GM12878 (cell line): ENCODE measurements around the gene FOXP1. TPM values are rescaled to one million over a fixed set of nuclear protein-coding genes. Genes with fewer than 3 reads are reported as not detected.

Experiments used
- ATAC-seq: fragments of 200-7000 bp; cut with Tn5 transposase; 3 replicates; pipeline ENCODE4 v1.9.1; 2020; ENCODE audit warnings: mild to moderate bottlenecking, moderate library complexity
- BruUV-seq: library from RNA; stranded (reverse); fragments of 400-500 nt; replicated peaks from 2 replicates; lab custom pipeline; 2021; lab: Mats Ljungman, UMichigan
- CTCF ChIA-PET: fragments of 300-600 bp; sonication (Branson Sonifier 250); formaldehyde crosslinking; extraction: SDS; loops from one replicate; lab custom pipeline; 2021; ENCODE audit warnings: inconsistent platforms; lab: Yijun Ruan, JAX
- POLR2A ChIA-PET: fragments of 350-600 bp; formaldehyde crosslinking; extraction: SDS; loops from one replicate; lab custom pipeline; 2021; ENCODE audit warnings: inconsistent platforms; lab: Charles Lee
- RAD21 ChIA-PET: fragments of 300-600 bp; sonication (Branson Sonifier 250); formaldehyde crosslinking; loops from one replicate; lab custom pipeline; 2023; ENCODE audit warnings: antibody characterized with exemption; ENCODE audit not compliant: unreplicated experiment; lab: Charles Lee
- SMC1A ChIA-PET: fragments of 300-600 bp; sonication (Branson Sonifier 250); formaldehyde crosslinking; loops from one replicate; lab custom pipeline; 2023; ENCODE audit not compliant: unreplicated experiment, uncharacterized antibody; lab: Charles Lee
- DNase-seq: peaks from one replicate; pipeline ENCODE4 v3.0.0-alpha.2; 2011; ENCODE audit warnings: low read depth, low spot score
- FAIRE-seq: peaks from 3 replicates; lab custom pipeline; 2011; peaks lifted over from hg19 to GRCh38; lab: Jason Lieb, UNC
- H2AFZ ChIP-seq: 2 replicates; pipeline ENCODE4 v1.6.0; 2011; ENCODE audit warnings: low read depth, low read length, control low read depth; ENCODE audit not compliant: control insufficient read depth
- H3K27ac ChIP-seq: 2 replicates; pipeline ENCODE4 v1.5.1; 2011; ENCODE audit warnings: control low read depth; ENCODE audit not compliant: control insufficient read depth, insufficient read depth
- H3K27me3 ChIP-seq, 2 experiments: replicated peaks in 1 of 2; 2 replicates each; pipeline versions ENCODE4 v1.6.0 to v1.6.1; 2011; ENCODE audit warnings: low read length in 1 of 2; ENCODE audit not compliant: control insufficient read depth in 2 of 2, insufficient read depth in 2 of 2
- H3K36me3 ChIP-seq, 2 experiments: 2 replicates each; pipeline ENCODE4 v1.5.1; 2011; ENCODE audit warnings: low read length in 1 of 2; ENCODE audit not compliant: control insufficient read depth in 2 of 2, insufficient read depth in 2 of 2
- H3K4me1 ChIP-seq: 2 replicates; pipeline ENCODE4 v1.6.1; 2011; ENCODE audit warnings: mild to moderate bottlenecking, low read length, moderate library complexity, mixed read lengths; ENCODE audit not compliant: control insufficient read depth, insufficient read depth
- H3K4me2 ChIP-seq: 2 replicates; pipeline ENCODE4 v1.6.0; 2011; ENCODE audit warnings: control low read depth; ENCODE audit not compliant: control insufficient read depth, insufficient read depth
- H3K4me3 ChIP-seq: fragments of 200-600 bp; sonication (generic); 2 replicates; pipeline ENCODE4 v1.5.1; 2016
- H3K79me2 ChIP-seq: 2 replicates; pipeline ENCODE4 v1.6.0; 2011; ENCODE audit warnings: low read length; ENCODE audit not compliant: control insufficient read depth, insufficient read depth
- H3K9ac ChIP-seq: 2 replicates; pipeline ENCODE4 v1.8.0; 2011; ENCODE audit warnings: low read length, control low read depth, mixed read lengths; ENCODE audit not compliant: control insufficient read depth, insufficient read depth
- H3K9me3 ChIP-seq: replicated peaks from 3 replicates; pipeline ENCODE4 v1.5.1; 2011; ENCODE audit warnings: mild to moderate bottlenecking, low read length; ENCODE audit not compliant: control insufficient read depth, insufficient read depth
- H4K20me1 ChIP-seq: 2 replicates; pipeline ENCODE4 v1.6.0; 2011; ENCODE audit not compliant: control insufficient read depth, insufficient read depth
- CREM ChIP-seq: IDR thresholded peaks from 2 replicates; pipeline ENCODE4 v1.6.1; 2014; ENCODE audit warnings: antibody characterized with exemption, low read depth
- DPF2 ChIP-seq: fragments of 450-650 bp; IDR thresholded peaks from 2 replicates; pipeline ENCODE4 v1.6.1; 2017; ENCODE audit warnings: mild to moderate bottlenecking
- LARP7 ChIP-seq: fragments of 450-650 bp; IDR thresholded peaks from 2 replicates; pipeline ENCODE4 v1.6.1; 2017; ENCODE audit warnings: mild to moderate bottlenecking
- MEF2B ChIP-seq: fragments of 450-650 bp; IDR thresholded peaks from 2 replicates; pipeline ENCODE4 v1.6.1; 2018; ENCODE audit warnings: mild to moderate bottlenecking, moderate library complexity; ENCODE audit not compliant: partially characterized antibody, poor library complexity, severe bottlenecking
- MXI1 ChIP-seq: fragments of 150-350 bp; IDR thresholded peaks from 2 replicates; pipeline ENCODE4 v1.6.1; 2011; ENCODE audit warnings: low read depth, mild to moderate bottlenecking, inconsistent platforms, low read length, improper control_type of control experiment
- NBN ChIP-seq: fragments of 450-650 bp; IDR thresholded peaks from 2 replicates; pipeline ENCODE4 v1.6.1; 2016
- NFXL1 ChIP-seq: fragments of 450-650 bp; IDR thresholded peaks from 2 replicates; pipeline ENCODE4 v1.6.1; 2017; ENCODE audit warnings: antibody characterized with exemption, mild to moderate bottlenecking, borderline replicate concordance
- NR2C1 ChIP-seq: fragments of 450-650 bp; IDR thresholded peaks from 2 replicates; pipeline ENCODE4 v1.6.1; 2017; ENCODE audit warnings: antibody characterized with exemption, mild to moderate bottlenecking, moderate library complexity
- NR2C2 ChIP-seq: IDR thresholded peaks from 2 replicates; pipeline ENCODE4 v1.6.1; 2011; ENCODE audit warnings: borderline replicate concordance, low read depth; ENCODE audit not compliant: control insufficient read depth, insufficient read length
- PML ChIP-seq: IDR thresholded peaks from 2 replicates; pipeline ENCODE4 v1.6.1; 2012; ENCODE audit warnings: low read length, inconsistent platforms
- POLR2AphosphoS2 ChIP-seq: IDR thresholded peaks from 2 replicates; pipeline ENCODE4 v1.6.1; 2011; ENCODE audit warnings: low read depth, mild to moderate bottlenecking, low read length, improper control_type of control experiment, moderate library complexity
- POLR2AphosphoS5 ChIP-seq: IDR thresholded peaks from 2 replicates; pipeline ENCODE4 v1.6.1; 2011; ENCODE audit warnings: mild to moderate bottlenecking, low read length, inconsistent platforms
- RAD21 ChIP-seq: IDR thresholded peaks from 2 replicates; pipeline ENCODE4 v1.6.1; 2011; ENCODE audit warnings: mild to moderate bottlenecking, low read depth, low read length, moderate library complexity; ENCODE audit not compliant: insufficient read depth
- SREBF1 ChIP-seq: IDR thresholded peaks from 2 replicates; pipeline ENCODE4 v1.6.1; 2012; ENCODE audit warnings: mild to moderate bottlenecking, low read length
- SRF ChIP-seq, 2 experiments: IDR thresholded peaks; 2 replicates each; pipeline ENCODE4 v1.6.1; 2011; ENCODE audit warnings: low read depth in 2 of 2, low read length in 2 of 2, mild to moderate bottlenecking in 1 of 2, moderate library complexity in 1 of 2
- TARDBP ChIP-seq: IDR thresholded peaks from 2 replicates; pipeline ENCODE4 v1.6.1; 2016; ENCODE audit warnings: borderline replicate concordance
- WGBS: methylation state at CpG from one replicate; pipeline ENCODE4 v1.1.6; 2016; ENCODE audit warnings: low lambda C conversion rate; ENCODE audit not compliant: insufficient replicate concordance, insufficient coverage; ENCODE audit errors: missing lambda C conversion rate; 5-methylcytosine and 5-hydroxymethylcytosine counted together
- in situ Hi-C: fragments of 300-500 bp; cut with MboI; formaldehyde crosslinking; loops from 9 replicates; pipeline ENCODE4 v1.14.3; 2018; ENCODE audit warnings: mixed read lengths
- intact Hi-C: fragments of 100-400 bp; cut with micrococcal nuclease; formaldehyde crosslinking; loops from one replicate; pipeline ENCODE4 v1.14.2; 2022; ENCODE audit not compliant: unreplicated experiment
- polyA plus RNA-seq, 11 experiments: library from polyadenylated mRNA; depleted of rRNA in 4 of 11; unstranded in 6 of 11; stranded (reverse) in 5 of 11; fragments of >200 nt; fragmentation: Nextera tagmentation in 4 of 11; fragmentation: Illumina TruSeq in 1 of 11; extraction: Ambion mirVana in 4 of 11; extraction: Trizol in 1 of 11; gene quantifications; 1 replicate in 1 of 11; 2 replicates in 10 of 11; pipeline versions ENCODE4 v1.2.1 to v1.2.3, GENCODE V29; 2011 to 2016; ENCODE audit warnings: inconsistent platforms in 2 of 11, missing spikeins in 2 of 11, low read depth in 1 of 11
- total RNA-seq, 4 experiments: library from RNA; depleted of rRNA in 3 of 4; stranded (reverse); fragments of >200 nt in 3 of 4; fragmentation: Illumina TruSeq in 1 of 4; extraction: Trizol in 1 of 4; gene quantifications; 2 replicates each; pipeline versions ENCODE4 v1.2.1 to v1.2.3, GENCODE V29; 2013 to 2021
- TF ChIP-seq, protein P1 (sequence below): IDR thresholded peaks from 2 replicates; pipeline ENCODE4 v1.6.1; 2012; ENCODE audit warnings: low read depth, low read length, improper control_type of control experiment

FOXP1 gene
- total and polyA plus RNA-seq, 10 of the 15 experiments (the other 5 are each of a cell fraction or from before 2014, with no cell fraction given), result 0.05 to 1.6 (median 0.20) TPM; not detected in 1

DNA sequence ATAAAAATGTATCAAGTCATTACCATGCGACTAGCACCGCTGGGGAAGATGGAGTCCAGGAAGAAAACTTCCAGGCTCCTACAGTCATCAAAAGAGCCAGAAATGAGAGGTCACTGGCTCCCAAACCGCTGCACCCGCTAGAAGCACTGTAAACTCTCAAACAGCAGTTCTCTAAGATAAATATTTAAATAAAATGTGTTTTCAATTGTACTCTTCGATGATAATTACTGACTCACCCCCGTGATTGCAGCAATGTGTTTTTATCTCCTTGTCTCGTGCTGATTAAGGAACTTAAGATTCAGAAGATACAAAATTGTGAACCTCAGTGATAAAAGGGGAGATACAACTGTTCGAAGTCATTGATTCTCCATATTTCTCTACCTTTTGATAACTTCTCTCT is 45.8 kb upstream of the FOXP1 start:
- no peaks in the 10 kb centered on the region for H3K4me1 ChIP-seq
- H3K4me2 ChIP-seq, result no peak overlapping the region
- intact Hi-C loops, result no loop called here
- no peak overlapping the region for H3K9ac ChIP-seq
- no peak for ATAC-seq
- POLR2A ChIA-PET, result no interaction called here
- RAD21 ChIA-PET, result no interaction called here
- no peaks in the 10 kb centered on the region for H3K27me3 ChIP-seq
- H3K4me3 ChIP-seq, result no peak overlapping the region
- TF ChIP-seq NR2C2 (no peak), MEF2B (no peak), CREM (no peak), TARDBP (no peak), RAD21 (no peak), LARP7 (no peak), POLR2AphosphoS2 (no peak), POLR2AphosphoS5 (no peak), PML (no peak), NR2C1 (no peak), NBN (no peak), SRF (IDR thresholded peaks at IDR 0.05; ENCODE audit: low read depth in 2 of 2, low read length in 2 of 2) (no peak), SREBF1 (no peak), MXI1 (no peak), DPF2 (no peak), NFXL1 (no peak)
- TF ChIP-seq, protein P1, sequence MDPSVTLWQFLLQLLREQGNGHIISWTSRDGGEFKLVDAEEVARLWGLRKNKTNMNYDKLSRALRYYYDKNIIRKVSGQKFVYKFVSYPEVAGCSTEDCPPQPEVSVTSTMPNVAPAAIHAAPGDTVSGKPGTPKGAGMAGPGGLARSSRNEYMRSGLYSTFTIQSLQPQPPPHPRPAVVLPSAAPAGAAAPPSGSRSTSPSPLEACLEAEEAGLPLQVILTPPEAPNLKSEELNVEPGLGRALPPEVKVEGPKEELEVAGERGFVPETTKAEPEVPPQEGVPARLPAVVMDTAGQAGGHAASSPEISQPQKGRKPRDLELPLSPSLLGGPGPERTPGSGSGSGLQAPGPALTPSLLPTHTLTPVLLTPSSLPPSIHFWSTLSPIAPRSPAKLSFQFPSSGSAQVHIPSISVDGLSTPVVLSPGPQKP, result no peak
- TF ChIP-seq, all 136 proteins: peak for 0
- no peaks in the 10 kb centered on the region; the same call in 2 of the 3 replicates for H3K9me3 ChIP-seq
- BruUV-seq, result no TSS peak
- H3K36me3 ChIP-seq, result no peaks in the 10 kb centered on the region
- no peak for DNase-seq
- H3K79me2 ChIP-seq, result no peaks in the 10 kb centered on the region
- no peak for FAIRE-seq
- in situ Hi-C loops, result no loop called here
- no peak overlapping the region for H2AFZ ChIP-seq
- 12% methylated on average over 8 of the region's 8 CpGs for WGBS
- no peaks in the 10 kb centered on the region for H4K20me1 ChIP-seq
- CTCF ChIA-PET, result no interaction called here
- no peak overlapping the region for H3K27ac ChIP-seq
- SMC1A ChIA-PET, result no interaction called here
